Stimulated activated CD8-positive, alpha-beta memory T cell treated with anti-CD3 and anti-CD28 coated beads, Interleukin-7, amount 100 ng/mL, for 4 hours (primary cell): ENCODE data around the gene CPXM1.
"Not testable (repeated sequence)": the region's sequence is repeated elsewhere in the genome, so short reads cannot be mapped to it uniquely, and the experiment has no call there.

Experiments
- DNase-seq, 2 donors: peaks; one replicate each; pipeline ENCODE4 v3.0.0-alpha.2; 2020; ENCODE audit warnings: low read depth in 2 of 2

The CPXM1 gene

DNA sequence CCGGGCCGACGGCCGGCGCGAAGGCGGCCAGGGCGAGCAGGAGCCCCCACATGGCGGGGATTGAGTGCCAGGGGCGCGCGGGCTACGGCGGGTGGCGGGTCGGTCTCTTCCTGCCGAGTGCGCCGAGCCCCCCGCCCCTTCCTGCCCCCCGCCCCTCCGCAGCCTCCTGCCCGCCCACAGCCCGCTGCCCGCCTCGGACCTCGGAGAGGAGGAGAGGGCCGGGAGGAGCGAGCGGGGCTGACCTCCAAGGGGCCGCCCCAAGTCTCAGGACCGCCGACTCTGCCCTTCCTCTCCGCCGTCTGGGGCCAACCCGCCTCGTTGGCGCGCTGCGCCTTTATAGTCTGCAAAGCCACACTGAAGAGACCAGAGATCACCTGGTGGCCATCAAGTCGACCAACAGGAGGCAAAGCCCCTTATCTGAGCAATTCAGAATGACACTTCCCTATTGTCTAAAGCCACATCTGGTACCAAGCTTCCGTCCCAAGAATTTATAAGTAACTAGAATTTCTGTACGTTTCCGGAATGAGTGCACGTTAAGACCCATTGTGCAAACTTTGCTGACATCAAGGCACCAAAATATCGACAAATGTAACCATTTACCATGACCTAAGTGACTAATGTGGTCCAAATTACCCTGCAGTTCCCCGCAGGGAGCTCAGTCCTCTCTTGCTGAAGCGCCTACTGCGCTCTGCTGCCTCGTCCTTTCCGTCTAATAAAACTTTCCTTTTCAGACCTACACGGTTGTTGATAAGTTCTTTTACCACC, at the start of gene CPXM1:
Gene CPXM1 (minus strand): TSS at position 107 of the 765 bp plus-strand sequence. CDS start 55 bp downstream, at position 52.
- DNase-seq: no peak

DNA sequence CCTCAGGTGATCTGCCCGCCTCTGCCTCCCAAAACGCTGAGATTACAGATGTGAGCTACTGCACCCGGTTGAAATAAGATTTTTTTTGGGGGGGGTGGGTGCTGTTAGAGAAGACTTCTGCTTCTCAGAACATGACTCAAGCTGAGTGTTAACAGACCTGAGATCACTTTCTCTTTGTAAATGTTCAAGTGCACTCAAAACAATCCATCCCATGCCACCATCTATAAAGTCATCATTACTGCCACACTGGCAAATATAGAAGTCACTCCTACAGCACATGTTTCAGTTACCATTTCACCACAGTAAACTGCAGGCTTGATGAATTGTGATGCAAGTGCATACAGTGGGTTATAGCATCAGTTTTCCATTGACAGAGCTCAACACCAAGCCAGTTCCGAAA, 49.1 kb upstream of the CPXM1 start:
- DNase-seq: no peak

DNA sequence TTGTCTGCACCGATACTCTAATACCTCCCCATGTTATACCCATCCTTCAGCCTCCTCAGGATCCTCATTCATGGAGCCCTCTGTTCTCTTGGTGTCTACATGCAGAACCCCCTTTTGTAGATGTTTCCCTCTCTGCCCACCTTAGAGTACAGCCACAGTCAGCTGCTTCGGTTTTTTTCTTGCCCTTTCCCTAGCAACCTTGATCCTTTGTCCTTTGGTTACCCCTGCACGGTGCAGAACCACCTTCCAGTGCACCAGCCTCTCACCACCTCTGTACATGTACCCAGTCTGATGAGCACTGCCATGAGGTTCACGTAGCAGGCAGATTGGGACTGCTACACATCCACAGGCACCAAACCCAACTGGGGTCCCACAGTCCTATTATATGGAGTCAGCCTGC, 47.4 kb upstream of the CPXM1 start:
- no peak for DNase-seq

DNA sequence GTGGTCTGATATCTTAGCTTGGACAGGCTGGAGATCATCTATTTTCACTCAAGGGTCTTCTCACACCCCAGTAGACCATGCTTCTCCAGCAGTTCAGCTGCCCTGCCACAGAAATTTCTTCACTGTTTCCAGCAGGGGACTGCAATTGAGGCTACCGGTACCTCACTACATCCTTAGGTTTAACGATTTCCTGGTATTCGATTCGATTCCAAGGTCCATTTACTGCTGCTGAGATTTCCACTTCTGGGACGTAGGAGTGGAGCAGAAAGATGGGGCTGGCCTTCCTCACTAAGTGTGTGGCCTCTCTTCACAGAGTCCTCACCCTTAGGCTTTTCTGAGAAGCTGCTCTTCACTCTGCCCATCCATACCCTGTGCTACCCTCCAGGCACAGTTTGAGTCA, 46.3 kb upstream of the CPXM1 start:
- DNase-seq: no peak

DNA sequence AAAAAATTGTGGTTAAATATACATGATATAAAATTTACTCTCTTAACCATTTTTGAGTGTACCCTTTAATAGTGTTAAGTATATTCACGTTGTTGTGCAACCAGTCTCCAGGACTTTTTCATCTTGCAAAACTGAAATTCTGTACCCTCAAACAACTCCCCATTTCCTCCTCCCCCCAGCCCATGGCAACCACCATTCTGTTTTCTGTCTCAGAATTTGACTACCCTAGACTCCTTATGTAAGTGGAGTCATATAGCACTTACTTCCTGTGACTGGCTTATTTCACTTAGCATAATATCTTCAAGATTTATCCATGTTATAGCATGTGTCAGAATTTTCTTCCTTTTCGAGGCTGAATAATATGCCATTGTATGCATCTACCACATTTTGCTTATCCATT, 45.2 kb upstream of the CPXM1 start:
- DNase-seq: no peak

DNA sequence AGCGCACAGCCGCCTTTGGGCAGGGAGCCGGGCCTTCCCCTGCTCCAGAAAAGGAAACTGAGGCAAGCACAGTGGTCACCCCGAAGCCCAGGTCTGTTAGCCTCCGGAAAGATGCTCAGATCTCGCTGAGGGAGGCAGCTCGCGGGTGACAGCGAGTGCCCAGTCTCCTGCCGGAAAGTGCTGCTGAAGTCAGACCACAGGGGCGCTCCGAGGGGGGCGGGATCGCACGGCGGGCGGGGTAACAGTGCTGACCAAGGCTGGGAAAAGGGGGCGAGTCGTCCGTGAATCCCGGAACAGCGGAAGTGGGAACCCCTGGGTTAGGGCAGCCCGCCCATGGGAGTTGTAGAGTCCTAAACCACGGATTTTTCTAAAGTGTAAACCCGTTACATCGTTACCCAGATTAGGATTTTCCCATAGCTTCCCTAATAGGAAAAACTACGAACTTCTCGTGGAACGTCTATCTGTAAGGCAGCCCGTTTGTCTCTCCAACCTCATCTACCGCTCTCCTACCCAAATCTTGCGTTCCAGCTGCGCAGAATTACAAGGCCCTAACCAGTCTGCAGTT, 40.6 kb upstream of the CPXM1 start:
- DNase-seq: peak in 1 of 2 donors; percentile 6

DNA sequence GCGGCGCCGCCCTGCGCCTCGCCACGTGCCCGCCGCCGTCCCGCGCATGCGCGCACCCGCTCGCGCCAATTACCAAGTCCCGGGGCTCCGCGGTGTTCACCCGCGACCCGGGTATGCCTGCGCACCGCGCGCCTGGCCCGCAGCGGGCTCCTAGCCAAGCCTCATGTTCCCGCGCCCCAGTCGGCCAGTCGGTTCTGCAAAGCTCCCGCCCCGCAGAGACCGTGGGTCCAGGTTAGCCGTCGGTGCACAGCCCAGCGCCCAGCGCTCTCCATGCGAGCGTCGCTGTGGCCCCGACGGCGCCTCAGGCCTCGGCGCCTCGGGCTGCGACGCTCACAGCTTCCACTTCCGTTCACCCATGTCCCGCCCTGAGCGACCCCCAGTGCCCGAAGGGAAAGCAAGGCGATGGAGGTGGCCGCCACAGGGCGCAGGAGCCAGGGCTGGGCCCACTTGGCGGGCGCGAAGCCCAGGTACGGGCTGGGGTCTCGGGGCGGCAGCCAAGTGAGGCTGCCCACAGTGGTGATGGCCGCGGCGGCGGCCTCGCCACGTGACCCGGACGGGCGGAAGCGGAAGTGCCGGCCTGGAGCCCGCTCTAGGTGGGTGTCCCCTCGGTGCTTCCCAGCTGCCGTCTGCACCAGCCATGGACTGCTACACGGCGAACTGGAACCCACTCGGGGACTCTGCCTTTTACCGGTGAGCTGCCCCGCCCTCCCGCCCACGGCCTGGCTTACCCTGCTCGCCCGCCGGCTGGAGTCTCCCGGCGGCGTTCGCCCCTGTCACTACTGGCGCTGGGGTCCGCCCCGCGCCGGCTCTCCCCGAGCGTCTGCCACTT, 39.9 kb upstream of the CPXM1 start, which contains the start of the genes PCED1A and VPS16:
Gene PCED1A (minus strand): TSS at position 518 of the 829 bp plus-strand sequence. CDS start 743 bp downstream, outside the sequence.
Gene VPS16 (plus strand): TSS at position 608 of the 829 bp plus-strand sequence. CDS start 30 bp downstream, at position 638.
- DNase-seq: peak; percentile 79 to 87

DNA sequence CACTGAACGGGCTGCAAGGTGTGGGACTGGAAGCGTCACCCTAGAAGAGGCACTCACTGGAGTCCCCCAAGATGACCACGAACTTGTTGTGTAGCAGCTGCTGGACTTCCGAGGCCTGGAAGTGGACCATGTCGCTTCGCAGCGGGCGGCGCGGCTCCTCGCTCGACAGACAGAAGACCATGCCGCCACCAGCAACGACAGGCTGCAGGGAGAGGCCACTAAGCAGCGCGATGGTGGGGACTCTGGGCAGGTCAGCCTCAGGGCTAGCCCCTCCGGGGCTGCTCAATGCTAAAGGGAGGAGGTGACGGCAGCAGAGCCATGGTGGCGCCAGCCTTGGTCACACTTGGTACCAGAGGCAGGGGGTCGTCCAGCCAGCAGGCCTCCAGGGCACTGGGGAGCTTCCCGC, 39.3 kb upstream of the CPXM1 start:
- DNase-seq: no peak

DNA sequence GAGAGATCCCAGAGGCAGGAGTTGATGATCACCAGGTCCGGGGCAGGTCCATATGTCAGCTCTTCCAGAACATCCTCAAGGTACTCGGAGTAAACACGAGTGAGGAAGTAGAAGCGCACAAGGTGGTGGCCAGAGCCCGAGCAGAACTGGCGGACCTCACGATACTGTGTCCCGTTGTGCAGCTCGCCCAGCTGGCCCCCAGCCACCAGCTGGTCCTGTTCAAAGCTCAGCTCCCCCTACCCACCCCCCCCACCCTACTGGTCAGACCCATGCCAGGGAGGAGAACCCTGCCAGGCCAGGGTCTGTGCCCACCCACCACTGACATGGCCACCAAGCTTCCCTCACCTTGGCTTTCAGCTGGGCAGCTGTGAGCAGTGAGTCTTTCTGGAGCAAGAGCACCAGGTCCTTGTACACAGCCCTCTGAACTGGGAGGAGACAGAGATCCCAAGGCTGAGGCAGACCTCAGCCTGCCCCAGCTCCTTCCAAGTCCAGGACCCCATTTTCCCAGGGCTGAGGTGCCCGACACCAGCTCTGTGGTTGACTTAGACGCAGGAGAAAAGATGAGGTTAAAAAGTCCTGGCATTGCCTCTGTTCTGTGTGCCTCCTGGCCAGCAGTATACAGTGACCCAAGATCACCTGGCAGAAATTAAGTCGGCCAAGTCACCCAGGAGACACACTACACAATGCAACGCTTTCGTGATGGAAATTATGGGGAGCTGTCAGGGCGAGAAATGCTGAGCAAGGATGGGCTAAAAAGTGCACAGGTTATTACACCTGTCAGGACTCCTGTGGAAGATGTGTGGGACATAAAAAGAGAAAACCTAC, 38.6 kb upstream of the CPXM1 start:
- no peak for DNase-seq

DNA sequence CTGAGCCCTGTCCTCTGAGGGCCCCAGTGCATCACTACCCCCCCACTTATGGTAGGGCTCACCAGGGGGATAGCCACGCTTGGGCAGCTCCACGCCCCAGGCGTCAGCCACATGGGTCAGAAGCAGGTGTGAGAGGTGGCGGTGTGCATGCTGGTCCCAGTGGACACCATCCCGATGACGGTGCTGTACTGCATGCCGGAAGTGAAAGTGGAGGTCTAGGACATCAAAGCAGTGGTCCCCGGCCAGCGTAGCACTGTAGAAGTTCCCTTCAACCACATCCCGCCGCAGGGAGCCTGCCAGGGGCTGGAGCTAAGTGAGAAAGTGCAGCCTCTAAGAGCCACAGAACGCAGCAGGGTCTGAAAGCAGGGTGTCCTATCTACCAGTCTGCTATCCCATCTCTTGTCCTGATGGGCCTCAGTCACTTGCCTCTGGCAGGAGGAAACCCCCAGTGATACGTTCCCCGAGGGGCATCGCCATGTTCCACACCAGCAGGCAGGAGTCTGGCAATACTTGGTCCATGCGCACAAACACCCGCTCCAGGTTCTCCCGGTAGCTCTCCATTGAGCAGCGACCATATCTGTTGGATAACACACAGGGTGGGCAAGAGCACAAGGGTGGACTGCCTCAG, 37.9 kb upstream of the CPXM1 start:
- DNase-seq: no peak

DNA sequence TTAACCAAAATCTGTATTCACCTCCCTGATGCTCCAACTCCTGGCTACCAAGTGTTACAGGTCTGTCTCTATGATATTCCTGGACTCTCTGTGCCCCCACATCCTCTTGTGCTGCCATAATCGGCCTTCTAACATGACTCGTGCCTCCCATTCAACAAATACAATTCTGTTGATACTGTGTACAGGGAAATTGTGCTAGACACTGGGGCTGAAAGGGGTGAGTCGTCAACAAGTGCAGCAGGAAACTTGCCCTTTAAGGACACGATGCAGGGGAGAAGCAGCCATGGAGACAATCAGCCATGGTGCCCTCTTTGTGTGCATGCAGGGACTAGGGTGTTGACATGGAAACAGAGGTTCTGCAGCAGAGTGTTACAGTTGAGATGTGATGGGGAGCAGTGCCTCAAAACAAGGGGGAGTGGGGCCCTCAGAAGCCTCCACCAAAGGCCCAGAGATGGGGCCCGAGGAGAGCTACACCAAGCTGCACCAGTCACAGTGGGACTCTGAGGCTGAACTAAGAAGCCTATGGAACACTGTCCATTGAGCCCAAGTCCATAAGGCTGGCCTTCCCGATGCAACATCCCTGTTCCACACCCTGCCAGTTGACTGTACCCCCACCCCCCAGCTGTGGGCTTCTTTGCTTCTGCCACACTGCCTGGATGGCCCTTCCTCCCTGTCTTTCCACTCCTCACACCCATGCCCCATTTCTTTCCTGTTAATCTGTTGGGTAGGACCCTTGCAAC, 37.0 kb upstream of the CPXM1 start:
- DNase-seq: no peak

DNA sequence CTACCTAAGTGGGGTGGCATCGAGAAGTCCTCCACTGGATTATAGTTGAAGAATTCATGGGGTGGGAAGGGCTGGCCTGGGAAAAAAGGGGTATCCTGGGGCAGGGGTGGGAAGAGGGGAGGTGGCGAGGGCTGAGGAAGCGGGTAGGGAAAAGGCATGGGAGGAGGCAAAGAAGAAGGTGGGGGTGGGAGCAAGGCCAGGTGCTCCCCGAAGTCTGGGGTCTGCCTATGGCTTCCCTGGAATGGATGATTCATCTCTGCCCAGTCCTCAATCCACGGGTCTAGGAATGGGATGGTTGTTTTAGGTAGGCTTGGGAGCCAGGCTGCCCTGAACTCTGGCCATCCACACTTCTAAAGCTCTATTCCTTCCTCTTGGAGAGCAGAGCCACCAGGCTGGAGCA, 35.6 kb upstream of the CPXM1 start:
- DNase-seq: no peak

DNA sequence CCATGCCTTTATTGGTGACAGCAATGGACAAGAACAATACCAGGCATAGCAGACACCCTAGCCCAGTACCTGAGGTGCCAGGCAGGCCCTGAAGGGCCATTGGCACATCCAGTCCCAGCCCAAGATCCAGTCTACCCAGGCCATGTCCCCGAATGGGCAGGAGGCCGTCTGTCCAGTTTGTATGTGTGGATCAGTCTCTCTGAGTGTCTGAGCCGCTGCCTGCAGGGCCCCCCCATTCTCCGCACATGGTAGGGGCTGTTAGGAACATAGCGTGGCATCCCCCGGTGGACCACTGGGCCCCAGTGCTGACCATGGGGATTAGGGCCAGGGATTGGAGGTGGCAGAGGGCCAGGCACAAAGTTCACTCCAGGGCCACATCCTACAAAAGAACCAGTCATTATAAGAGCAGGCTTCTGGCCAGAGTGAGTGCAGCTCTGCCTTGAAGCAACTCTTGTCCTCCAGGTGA, 34.9 kb upstream of the CPXM1 start:
- DNase-seq: no peak

DNA sequence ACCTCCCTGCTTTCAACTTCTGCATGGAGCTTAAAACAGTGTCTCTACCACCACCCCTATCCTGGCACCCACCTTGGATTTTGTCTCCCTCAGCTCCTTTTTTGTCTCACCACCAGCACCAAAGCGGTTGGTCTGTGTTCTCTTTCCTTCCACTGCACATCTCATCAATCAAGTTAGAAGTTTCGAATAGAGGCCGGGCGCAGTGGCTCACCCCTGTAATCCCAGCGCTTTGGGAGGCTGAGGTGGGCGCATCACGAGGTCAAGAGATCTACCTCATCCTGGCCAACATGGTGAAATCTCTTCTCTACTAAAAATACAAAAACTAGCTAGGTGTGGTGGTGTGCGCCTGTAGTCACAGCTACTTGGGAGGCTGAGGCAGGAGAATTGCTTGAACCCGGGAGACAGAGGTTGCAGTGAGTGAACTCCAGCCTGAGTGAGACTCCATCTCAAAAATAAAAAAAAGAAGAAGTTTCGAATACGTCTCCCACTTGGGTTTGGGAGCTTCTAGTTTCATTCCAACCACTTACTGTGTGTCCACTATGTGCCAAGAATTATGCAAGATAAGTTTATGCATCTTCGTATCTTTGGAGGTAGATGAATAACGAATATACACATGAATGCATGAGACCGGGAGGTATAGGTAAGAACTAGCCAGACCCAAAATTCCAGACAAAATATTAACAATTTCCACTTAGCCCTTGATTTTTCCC, 34.1 kb upstream of the CPXM1 start:
- no peak for DNase-seq

DNA sequence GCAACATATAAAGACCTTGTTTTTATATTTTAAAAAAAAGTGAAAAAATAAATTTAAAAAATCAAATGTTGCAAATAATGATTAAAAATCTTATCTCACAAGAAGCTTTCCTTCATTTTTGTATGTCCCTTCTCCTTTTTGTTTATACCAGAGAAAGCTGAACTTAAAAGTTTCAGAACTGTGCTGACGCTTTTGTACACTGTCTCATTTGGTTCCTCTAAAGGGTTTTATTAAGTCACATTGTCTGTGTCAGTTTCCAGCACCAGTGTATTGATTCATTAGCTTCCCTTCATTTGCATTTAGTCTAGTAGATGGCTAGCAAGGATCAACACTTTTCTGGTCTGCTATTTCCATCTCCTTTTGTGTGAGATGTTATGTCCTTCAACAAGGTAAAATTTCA, 33.3 kb upstream of the CPXM1 start:
- DNase-seq: no peak

DNA sequence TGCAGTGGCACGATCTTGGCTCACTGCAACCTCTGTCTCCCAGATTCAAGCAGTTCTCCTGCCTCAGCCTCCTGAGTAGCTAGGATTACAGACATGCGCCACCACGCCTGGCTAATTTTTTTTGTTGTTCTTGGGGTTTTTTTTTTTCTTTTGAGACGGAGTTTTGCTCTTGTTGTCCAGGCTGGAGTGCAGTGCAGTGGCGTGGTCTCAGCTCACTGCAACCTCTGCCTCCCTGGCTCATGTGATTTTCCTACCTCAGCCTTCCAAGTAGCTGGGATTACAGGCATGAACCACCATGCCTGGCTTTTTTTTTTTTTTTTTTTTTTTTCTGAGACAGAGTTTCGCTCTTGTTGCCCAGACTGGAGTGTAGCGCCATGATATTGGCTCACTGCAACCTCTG, 30.8 kb upstream of the CPXM1 start:
- not testable (repeated sequence) for DNase-seq

DNA sequence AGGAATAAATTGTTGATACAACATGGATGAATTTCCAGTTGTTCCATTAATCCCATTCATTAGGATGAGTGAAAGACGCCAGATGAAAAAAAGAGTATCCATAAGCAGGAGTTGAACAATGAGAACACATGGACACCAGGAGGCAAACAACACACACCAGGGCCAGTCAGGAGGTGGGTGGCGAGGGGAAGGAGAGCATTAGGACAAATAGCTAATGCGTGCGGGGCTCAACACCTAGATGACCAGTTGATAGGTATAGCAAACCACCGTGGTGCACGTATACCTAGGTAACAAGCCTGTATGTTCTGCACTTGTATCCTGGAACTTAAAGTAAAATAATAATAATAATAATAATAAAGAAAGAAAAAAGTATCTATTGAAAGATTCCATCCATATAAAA, 28.9 kb upstream of the CPXM1 start:
- no peak for DNase-seq

DNA sequence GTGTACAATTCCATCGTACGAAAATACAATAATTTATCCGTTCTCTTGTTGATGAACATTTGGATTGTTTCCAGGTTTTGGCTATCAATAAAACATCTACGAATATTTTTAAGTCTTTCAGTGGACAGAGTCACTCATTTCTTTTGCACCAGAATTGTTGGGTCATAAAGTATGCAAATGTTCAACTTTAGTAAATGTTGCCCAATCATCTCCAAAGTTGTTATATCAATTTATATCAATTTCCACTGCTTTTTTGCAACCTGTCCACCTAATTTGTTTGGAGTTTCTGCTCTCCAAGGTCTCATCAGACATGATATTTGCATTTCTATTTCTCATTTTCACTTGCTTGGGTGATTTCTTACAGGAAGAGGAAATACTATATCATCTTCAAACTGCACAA, 26.2 kb upstream of the CPXM1 start:
- no peak for DNase-seq

DNA sequence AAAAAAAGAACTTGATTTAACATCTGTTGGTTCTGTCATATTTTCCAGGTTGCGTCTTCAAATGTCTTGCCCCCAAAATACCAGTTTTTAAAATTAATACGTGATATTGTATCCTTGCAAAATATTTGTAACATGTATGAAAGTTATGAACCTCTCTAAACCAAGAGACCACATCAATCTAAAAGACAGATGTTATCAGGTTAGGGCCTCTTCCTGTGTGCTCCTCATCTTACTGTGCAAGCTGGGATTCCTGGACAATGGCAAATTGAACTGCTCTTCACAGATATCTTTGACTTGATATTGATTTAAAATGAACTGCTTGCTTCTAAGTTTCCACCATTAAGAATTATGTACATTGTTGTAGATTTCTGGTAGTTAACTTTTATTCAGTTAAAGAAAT, 25.3 kb upstream of the CPXM1 start:
- DNase-seq: no peak

DNA sequence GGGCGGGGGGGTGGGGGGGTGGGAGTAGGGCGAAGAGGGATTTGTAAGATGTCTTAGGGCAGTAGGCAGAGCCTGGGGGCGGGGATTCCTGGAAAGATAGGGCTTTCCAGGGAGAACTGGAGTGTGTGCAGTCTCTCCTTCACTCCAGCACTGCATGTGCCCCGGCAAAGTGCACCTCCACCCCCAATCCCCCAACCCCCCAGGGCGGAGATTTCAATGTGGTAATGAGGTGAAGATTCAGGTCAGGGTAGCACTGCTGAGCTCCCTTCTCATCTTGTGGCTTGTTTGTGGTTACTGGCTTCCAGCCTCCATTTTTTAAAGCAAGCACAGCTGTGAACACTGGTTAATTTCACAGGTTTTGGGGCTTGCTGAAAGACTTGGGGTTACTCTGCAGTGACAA, 21.6 kb upstream of the CPXM1 start:
- peak; percentile 14 to 25 for DNase-seq
